K562 (cell line): ENCODE results near the gene HSPB6. TPM values are rescaled to one million over a fixed set of nuclear protein-coding genes. Genes with fewer than 3 reads are reported as not detected.

Experiments
- BCL6 ChIP-seq: fragments of 250-450 bp; sonication (Bioruptor Pico); IDR thresholded peaks from 2 replicates; pipeline ENCODE4 v1.4.0; 2020
- CBX3 ChIP-seq, 2 experiments: IDR thresholded peaks; 1 replicate in 1 of 2; 2 replicates in 1 of 2; pipeline ENCODE4 v1.6.1; 2012; ENCODE audit warnings: inconsistent platforms in 2 of 2, low read length in 2 of 2, borderline replicate concordance in 1 of 2, control low read depth in 1 of 2
- CUX1 ChIP-seq: fragments of 200-800 bp; sonication (Bioruptor generic); IDR thresholded peaks from 2 replicates; pipeline ENCODE4 v1.6.1; 2016; ENCODE audit warnings: missing genetic modification characterization, missing compliant biosample characterization
- E2F1 ChIP-seq: sonication (generic); formaldehyde crosslinking; IDR thresholded peaks from 2 replicates; pipeline ENCODE4 v1.8.1; 2023; ENCODE audit warnings: mild to moderate bottlenecking, missing genetic modification reagents, moderate library complexity
- ELF4 ChIP-seq: fragments of 450-650 bp; formaldehyde crosslinking; IDR thresholded peaks from 2 replicates; pipeline ENCODE4 v1.4.0; 2022; ENCODE audit warnings: missing genetic modification characterization
- ESRRB ChIP-seq: fragments of 250-450 bp; sonication (Bioruptor Pico); IDR thresholded peaks from 2 replicates; pipeline ENCODE4 v1.5.0; 2020; ENCODE audit warnings: mild to moderate bottlenecking, moderate library complexity, borderline replicate concordance
- ETS1 ChIP-seq: conservative IDR thresholded peaks from 2 replicates; pipeline ENCODE4 v1.6.1; 2011; ENCODE audit warnings: low read depth, mild to moderate bottlenecking, low read length; ENCODE audit not compliant: control insufficient read depth
- HCFC1 ChIP-seq: IDR thresholded peaks from 2 replicates; pipeline ENCODE4 v1.6.1; 2012; ENCODE audit warnings: low read depth, low read length, improper control_type of control experiment
- HES1 ChIP-seq: fragments of 450-650 bp; IDR thresholded peaks from 2 replicates; pipeline ENCODE4 v1.6.1; 2016; ENCODE audit warnings: low read depth, mild to moderate bottlenecking, moderate library complexity
- IRF2 ChIP-seq: sonication (generic); formaldehyde crosslinking; IDR thresholded peaks from 2 replicates; pipeline ENCODE4 v1.8.1; 2022; ENCODE audit warnings: mild to moderate bottlenecking, missing genetic modification reagents
- NFE2L1 ChIP-seq: fragments of 450-650 bp; IDR thresholded peaks from 2 replicates; pipeline ENCODE4 v1.6.1; 2016; ENCODE audit warnings: missing genetic modification characterization, low read depth, mild to moderate bottlenecking, missing compliant biosample characterization, moderate library complexity, borderline replicate concordance
- PBX2 ChIP-seq, 2 experiments: IDR thresholded peaks in 1 of 2; conservative IDR thresholded peaks in 1 of 2; 2 replicates each; pipeline ENCODE4 v1.6.1; 2016; ENCODE audit warnings: low read depth in 2 of 2, mild to moderate bottlenecking in 1 of 2, missing compliant biosample characterization in 1 of 2, missing genetic modification characterization in 1 of 2, moderate library complexity in 1 of 2
- PHB ChIP-seq: fragments of 250-450 bp; sonication (Bioruptor Pico); IDR thresholded peaks from 2 replicates; pipeline ENCODE4 v1.5.0; 2021
- POLR2A ChIP-seq: fragments of 450-650 bp; conservative IDR thresholded peaks from 2 replicates; pipeline ENCODE4 v1.6.1; 2016
- RBFOX2 ChIP-seq: fragments of 200-400 bp; formaldehyde crosslinking; IDR thresholded peaks from 2 replicates; pipeline ENCODE4 v1.6.1; 2017; ENCODE audit warnings: low read depth, mild to moderate bottlenecking, low read length, moderate library complexity
- TRIM28 ChIP-seq: fragments of 450-650 bp; IDR thresholded peaks from 2 replicates; pipeline ENCODE4 v1.6.1; 2017
- ZBTB17 ChIP-seq: fragments of 450-650 bp; formaldehyde crosslinking; IDR thresholded peaks from 2 replicates; pipeline ENCODE4 v1.4.0; 2020; ENCODE audit warnings: mild to moderate bottlenecking
- ZFPM2 ChIP-seq: fragments of 250-450 bp; sonication (Bioruptor Pico); IDR thresholded peaks from 2 replicates; pipeline ENCODE4 v1.5.1; 2022; ENCODE audit warnings: mild to moderate bottlenecking
- ZNF445 ChIP-seq: fragments of 250-450 bp; sonication (Bioruptor Pico); IDR thresholded peaks from 2 replicates; pipeline ENCODE4 v1.4.0; 2020; ENCODE audit warnings: low read depth, mild to moderate bottlenecking, moderate library complexity
- polyA plus RNA-seq, 8 experiments: library from polyadenylated mRNA; depleted of rRNA in 4 of 8; stranded (reverse) in 5 of 8; unstranded in 3 of 8; fragments of >200 nt; fragmentation: Nextera tagmentation in 2 of 8; fragmentation: Illumina TruSeq in 1 of 8; extraction: Ambion mirVana in 2 of 8; extraction: Trizol in 1 of 8; gene quantifications; 2 replicates each; pipeline versions ENCODE4 v1.2.1 to v1.2.3, GENCODE V29; 2011 to 2014; ENCODE audit warnings: inconsistent platforms in 1 of 8, missing spikeins in 1 of 8
- total RNA-seq, 7 experiments: library from RNA; depleted of rRNA in 6 of 7; stranded (reverse); fragments of >200 nt in 6 of 7; fragmentation: Illumina TruSeq in 2 of 7; extraction: Trizol in 2 of 7; gene quantifications; 2 replicates each; pipeline versions ENCODE4 v1.2.1 to v1.2.3, GENCODE V29; 2011 to 2021; ENCODE audit warnings: low replicate concordance in 1 of 7

HSPB6 gene
- total and polyA plus RNA-seq, 9 of the 15 experiments (the other 6 are each of a cell fraction or from before 2014, with no cell fraction given): 0.55 TPM; not detected in 8

- no peak for TF ChIP-seq CUX1 (CRISPR knock-in tag)
- TF ChIP-seq ZNF445: no peak
- TF ChIP-seq ZBTB17 (CRISPR knock-in tag): no peak
- TF ChIP-seq POLR2A: no peak
- no peak for TF ChIP-seq RBFOX2
- no peak for TF ChIP-seq PBX2 (CRISPR knock-in tag; IDR thresholded peaks at IDR 0.05; ENCODE audit: low read depth)
- no peak for TF ChIP-seq PBX2 (tag; conservative IDR thresholded peaks at IDR 0.05; ENCODE audit: low read depth)
- TF ChIP-seq BCL6 (CRISPR knock-in tag): no peak
- TF ChIP-seq IRF2 (CRISPR knock-in tag): no peak
- no peak for TF ChIP-seq NFE2L1 (tag)
- TF ChIP-seq ELF4 (CRISPR knock-in tag): no peak
- no peak for TF ChIP-seq ESRRB
- no peak for TF ChIP-seq E2F1 (CRISPR knock-in tag)
- no peak for TF ChIP-seq HCFC1
- TF ChIP-seq CBX3 (IDR thresholded peaks at IDR 0.05; ENCODE audit: borderline replicate concordance in 1 of 2, low read length in 2 of 2): peak in 1 of 2 experiments; percentile 95; a peak in 2 of 3 replicates
- TF ChIP-seq TRIM28: peak; percentile 95
- no peak for TF ChIP-seq PHB
- TF ChIP-seq ZFPM2 (CRISPR knock-in tag): no peak
- no peak for TF ChIP-seq HES1
- no peak for TF ChIP-seq ETS1
Observed at GRCh38 chr19:35801828-35802227, 45.0 kb upstream of the HSPB6 start (continued).
